Measurements from ENCODE around the gene PAIP2B.
A peak's percentile ranks its signal among the peaks of the same experiment; 100 is the strongest.

Gene PAIP2B, protein sequence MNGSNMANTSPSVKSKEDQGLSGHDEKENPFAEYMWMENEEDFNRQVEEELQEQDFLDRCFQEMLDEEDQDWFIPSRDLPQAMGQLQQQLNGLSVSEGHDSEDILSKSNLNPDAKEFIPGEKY

DNA sequence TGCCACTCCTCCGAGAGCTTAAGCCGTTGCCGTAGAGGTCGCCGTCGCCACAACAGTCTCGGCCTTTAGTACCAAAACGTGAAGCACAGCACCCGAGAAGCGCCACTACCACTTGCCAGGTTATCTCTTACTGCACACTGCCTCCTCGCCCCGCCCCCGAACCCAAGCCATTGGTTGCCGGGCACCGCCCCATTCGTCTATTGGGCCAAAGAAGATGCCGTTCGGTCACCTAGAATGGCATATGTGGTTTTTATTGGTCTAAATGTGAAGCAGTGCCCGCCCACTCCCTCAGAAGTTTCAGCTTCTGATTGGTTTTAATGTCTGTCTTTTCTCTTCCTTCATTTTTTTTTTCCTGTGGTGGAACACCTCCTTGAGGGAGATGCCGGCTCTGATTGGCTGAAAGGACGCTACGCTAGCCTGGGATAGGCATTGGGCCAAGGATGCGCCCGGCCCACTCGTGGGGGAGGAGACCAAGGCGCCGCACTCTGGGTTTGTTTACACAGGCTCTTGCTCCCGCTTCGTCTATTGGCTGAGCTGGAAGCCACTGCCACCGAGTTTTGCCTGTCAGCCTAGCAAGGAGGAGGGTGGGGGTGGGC lies at the start of gene PAIP2B:
TSS of gene PAIP2B (minus strand) at position 139 of the 596 bp plus-strand sequence. CDS start 24,514 bp downstream, outside the sequence.
- TF ChIP-seq, protein P1, sequence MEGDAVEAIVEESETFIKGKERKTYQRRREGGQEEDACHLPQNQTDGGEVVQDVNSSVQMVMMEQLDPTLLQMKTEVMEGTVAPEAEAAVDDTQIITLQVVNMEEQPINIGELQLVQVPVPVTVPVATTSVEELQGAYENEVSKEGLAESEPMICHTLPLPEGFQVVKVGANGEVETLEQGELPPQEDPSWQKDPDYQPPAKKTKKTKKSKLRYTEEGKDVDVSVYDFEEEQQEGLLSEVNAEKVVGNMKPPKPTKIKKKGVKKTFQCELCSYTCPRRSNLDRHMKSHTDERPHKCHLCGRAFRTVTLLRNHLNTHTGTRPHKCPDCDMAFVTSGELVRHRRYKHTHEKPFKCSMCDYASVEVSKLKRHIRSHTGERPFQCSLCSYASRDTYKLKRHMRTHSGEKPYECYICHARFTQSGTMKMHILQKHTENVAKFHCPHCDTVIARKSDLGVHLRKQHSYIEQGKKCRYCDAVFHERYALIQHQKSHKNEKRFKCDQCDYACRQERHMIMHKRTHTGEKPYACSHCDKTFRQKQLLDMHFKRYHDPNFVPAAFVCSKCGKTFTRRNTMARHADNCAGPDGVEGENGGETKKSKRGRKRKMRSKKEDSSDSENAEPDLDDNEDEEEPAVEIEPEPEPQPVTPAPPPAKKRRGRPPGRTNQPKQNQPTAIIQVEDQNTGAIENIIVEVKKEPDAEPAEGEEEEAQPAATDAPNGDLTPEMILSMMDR (IDR thresholded peaks at IDR 0.05; ENCODE audit: control extremely low read depth, extremely low read depth, low read depth, missing control alignments): no peak
- peak; percentile 91 for DNase-seq (ENCODE audit: extremely low spot score)
- CTCF ChIA-PET: interaction anchor here (1.0 to 4.7 kb wide), 5 partner anchors 9 to 283 kb away, joined by 4 to 20 read pairs (median 6); no protein-coding TSS in a partner anchor
- POLR2A ChIA-PET: interaction anchor here (0.6 to 0.9 kb wide), 3 partner anchors 72 to 1917 kb away, joined by 3 to 12 read pairs (median 3); partner anchors contain the start of gene ZNF638

DNA sequence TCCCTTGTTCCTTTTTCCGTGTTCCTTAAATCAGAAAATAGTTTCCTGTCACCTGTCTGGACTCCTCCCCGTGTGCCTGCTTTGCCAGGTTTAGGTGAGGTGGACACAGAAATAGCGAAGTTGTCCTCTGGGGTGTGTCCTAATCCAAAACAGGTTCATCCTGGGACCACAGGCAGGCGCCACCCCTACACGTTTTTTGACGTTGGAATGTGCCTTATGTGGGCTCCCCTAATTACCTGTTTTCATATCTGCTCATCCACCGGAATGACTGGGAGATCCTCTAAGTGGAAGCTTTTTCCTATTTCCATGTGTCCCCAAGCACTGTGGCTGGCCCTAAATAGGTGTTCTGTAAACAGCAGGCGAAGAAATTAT lies 49.0 kb upstream of the PAIP2B start:
- ChIA-PET POLR2A (no interaction called here), CTCF (interaction anchor here (1.4 to 2.0 kb wide), 2 partner anchors 11 to 56 kb away, joined by 5 to 6 read pairs; partner anchors contain the start of gene ZNF638)
- TF ChIP-seq, protein P1 (IDR thresholded peaks at IDR 0.05; ENCODE audit: control extremely low read depth, extremely low read depth, low read depth, missing control alignments): no peak
- no peak for DNase-seq (ENCODE audit: extremely low spot score)

DNA sequence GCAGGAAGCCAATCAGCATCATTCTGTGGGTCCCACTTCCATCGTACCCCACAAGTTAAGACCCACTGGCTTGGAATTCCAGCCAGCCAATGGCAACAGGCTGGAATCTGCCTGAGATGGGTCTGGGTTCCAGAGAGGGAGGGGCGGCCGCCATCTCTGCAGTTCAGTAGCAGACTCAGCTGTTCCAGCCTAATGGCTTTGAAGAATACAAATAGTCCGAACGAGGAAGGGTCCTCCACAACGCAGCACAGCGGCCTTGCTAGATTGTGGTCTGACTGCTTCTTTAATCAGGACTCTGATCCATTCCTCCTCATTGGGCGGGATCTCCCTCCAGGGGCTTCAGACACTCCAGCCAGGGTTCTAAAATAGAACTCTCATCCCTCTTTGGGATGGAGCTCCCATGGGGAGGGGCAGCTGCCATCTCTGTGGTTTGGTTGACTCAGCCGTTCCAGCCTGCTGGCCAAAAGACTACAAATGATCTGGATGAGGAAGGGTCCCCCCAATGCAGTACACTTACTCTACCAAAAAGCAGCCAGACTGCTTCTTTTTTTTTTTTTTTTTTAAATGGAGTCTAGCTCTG lies 42.7 kb upstream of the PAIP2B start:
- ChIA-PET POLR2A (no interaction called here), CTCF (interaction anchor here (0.8 to 1.7 kb wide), 2 partner anchors 30 to 241 kb away, joined by 3 to 7 read pairs; no protein-coding TSS in a partner anchor)
- DNase-seq (ENCODE audit: extremely low spot score): no peak
- TF ChIP-seq, protein P1 (IDR thresholded peaks at IDR 0.05; ENCODE audit: control extremely low read depth, extremely low read depth, low read depth, missing control alignments): no peak

DNA sequence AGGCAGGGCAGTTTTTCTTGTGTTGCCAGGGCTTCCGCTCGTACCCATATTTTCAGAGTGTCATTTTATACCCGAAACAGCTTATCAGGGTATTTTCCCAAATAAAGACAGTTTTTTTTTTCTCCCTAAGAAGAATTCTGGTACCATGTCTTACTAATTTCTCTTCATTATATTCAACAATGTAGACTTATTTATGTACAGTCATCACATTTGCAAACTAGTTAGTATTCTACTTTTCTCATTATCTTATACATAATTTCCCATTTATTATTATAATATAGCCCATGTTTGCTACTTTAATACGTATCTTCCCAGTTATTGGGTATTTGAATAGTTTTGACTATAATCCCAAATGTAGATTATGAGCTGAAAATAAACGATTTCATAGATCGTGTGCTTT lies 36.5 kb upstream of the PAIP2B start:
- DNase-seq (ENCODE audit: extremely low spot score): no peak
- ChIA-PET POLR2A (no interaction called here), CTCF (no interaction called here)
- TF ChIP-seq, protein P1 (IDR thresholded peaks at IDR 0.05; ENCODE audit: control extremely low read depth, extremely low read depth, low read depth, missing control alignments): no peak

DNA sequence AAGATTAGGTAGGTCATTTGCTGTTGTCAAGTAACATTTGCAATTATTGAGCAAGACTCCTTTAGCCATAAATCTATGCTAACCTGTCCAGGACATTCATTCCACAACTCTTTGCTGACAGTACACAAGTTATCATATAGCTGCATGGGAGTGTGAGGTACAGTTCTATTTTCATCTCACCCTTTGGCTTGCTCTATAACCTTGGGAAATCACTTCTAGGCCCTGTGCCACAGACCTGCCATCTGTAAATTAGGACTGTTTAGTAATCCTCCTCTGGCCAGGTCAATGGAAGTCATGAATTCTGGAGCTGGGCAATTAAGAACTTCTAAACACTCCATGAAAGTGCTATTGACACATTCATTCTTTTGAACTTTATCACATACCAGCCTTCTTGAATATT lies 34.6 kb upstream of the PAIP2B start:
- DNase-seq (ENCODE audit: extremely low spot score): no peak
- CTCF ChIA-PET: interaction anchor here (1.4 kb wide), 1 partner anchor 14 kb away, joined by 3 read pairs; no protein-coding TSS in a partner anchor
- TF ChIP-seq, protein P1 (IDR thresholded peaks at IDR 0.05; ENCODE audit: control extremely low read depth, extremely low read depth, low read depth, missing control alignments): no peak
- POLR2A ChIA-PET: no interaction called here

DNA sequence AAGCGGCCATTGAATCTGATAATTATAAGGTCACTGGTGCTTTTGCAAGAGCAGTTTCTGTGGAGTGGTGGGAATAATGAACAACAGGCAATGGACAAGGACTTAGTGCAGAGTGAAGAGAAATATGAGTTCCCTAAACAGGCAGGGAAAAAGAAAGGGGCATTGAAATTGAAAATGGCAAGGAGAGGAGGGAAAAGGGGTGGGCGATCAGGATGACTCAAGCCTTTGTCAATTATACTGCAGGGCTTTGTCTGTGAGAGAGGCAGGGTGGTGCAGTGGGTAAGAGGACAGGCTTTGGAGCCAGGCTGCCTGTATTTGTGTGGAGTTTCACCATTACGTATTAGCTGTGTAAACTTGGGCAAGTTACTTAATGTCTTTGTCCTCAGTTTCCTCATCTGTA lies 29.5 kb upstream of the PAIP2B start:
- CTCF ChIA-PET: no interaction called here
- DNase-seq (ENCODE audit: extremely low spot score): no peak
- TF ChIP-seq, protein P1 (IDR thresholded peaks at IDR 0.05; ENCODE audit: control extremely low read depth, extremely low read depth, low read depth, missing control alignments): no peak
- POLR2A ChIA-PET: no interaction called here
